ENCODE measurements around the gene AK2. TPM values are rescaled to one million over a fixed set of nuclear protein-coding genes. Genes with fewer than 3 reads are reported as not detected.

AK2 gene
- polyA plus RNA-seq, 2 of the 4 experiments (the other 2 are of a cell fraction), result 164 to 178 TPM

DNA sequence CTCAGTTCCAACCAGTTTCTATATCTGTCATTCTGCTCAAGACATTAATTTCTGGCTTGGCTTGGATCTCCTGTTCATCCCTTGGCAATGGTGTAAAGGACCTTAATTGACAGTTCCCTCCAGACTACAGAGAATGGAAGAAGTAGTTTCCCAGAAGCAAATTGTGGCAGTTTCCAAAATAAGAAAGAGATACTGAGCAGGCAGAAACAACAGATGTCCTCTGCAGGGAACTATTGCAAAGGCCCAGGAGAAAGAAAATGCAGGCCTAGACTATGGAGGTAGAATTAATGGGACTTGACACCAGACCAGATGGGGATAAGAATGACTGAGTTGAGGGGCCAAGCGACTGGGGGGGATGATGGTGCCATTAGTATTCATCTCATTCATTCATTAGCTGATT, 6.1 kb upstream of the AK2 start:
- ChIA-PET POLR2A (no interaction called here), CTCF (no interaction called here)
- 0% methylated on average over 1 of the region's 1 CpG for WGBS (ENCODE audit: missing lambda C conversion rate)
- TF ChIP-seq NFE2L2 (conservative IDR thresholded peaks at IDR 0.05; ENCODE audit: low read length) (no peak), EP300 (IDR thresholded peaks at IDR 0.05) (no peak), ZNF302 (CRISPR knock-in tag; IDR thresholded peaks at IDR 0.05) (no peak), FOSL2 (IDR thresholded peaks at IDR 0.05) (no peak), FOSL2 (CRISPR knock-in tag; IDR thresholded peaks at IDR 0.05) (no peak), EHMT2 (IDR thresholded peaks at IDR 0.05; ENCODE audit: low read depth) (no peak), ZSCAN20 (CRISPR knock-in tag; IDR thresholded peaks at IDR 0.05) (no peak), ZC3H11A (IDR thresholded peaks at IDR 0.05) (no peak), BHLHE40 (IDR thresholded peaks at IDR 0.05; ENCODE audit: low read depth, low read length) (no peak), POLR2AphosphoS2 (conservative IDR thresholded peaks at IDR 0.05; ENCODE audit: low read length) (no peak), SREBF2 (IDR thresholded peaks at IDR 0.05) (no peak), TP53 (CRISPR knock-in tag; IDR thresholded peaks at IDR 0.05) (no peak)
- TF ChIP-seq, protein P1, sequence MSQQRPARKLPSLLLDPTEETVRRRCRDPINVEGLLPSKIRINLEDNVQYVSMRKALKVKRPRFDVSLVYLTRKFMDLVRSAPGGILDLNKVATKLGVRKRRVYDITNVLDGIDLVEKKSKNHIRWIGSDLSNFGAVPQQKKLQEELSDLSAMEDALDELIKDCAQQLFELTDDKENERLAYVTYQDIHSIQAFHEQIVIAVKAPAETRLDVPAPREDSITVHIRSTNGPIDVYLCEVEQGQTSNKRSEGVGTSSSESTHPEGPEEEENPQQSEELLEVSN (IDR thresholded peaks at IDR 0.05; ENCODE audit: borderline replicate concordance, low read depth), result no peak
- TF ChIP-seq, protein P2, sequence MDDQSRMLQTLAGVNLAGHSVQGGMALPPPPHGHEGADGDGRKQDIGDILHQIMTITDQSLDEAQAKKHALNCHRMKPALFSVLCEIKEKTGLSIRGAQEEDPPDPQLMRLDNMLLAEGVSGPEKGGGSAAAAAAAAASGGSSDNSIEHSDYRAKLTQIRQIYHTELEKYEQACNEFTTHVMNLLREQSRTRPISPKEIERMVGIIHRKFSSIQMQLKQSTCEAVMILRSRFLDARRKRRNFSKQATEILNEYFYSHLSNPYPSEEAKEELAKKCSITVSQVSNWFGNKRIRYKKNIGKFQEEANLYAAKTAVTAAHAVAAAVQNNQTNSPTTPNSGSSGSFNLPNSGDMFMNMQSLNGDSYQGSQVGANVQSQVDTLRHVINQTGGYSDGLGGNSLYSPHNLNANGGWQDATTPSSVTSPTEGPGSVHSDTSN (IDR thresholded peaks at IDR 0.05), result no peak
- H3K4me1 ChIP-seq, result peaks cover 3% of the 10 kb centered on the region; the same call in 1 of the 3 replicates
- no peak overlapping the region for H3K27ac ChIP-seq
- FAIRE-seq (no peak), DNase-seq (ENCODE audit: low read depth in 1 of 2, low spot score in 1 of 2) (no peak), ATAC-seq (no peak)
- H3K4me3 ChIP-seq, result no peak overlapping the region
- H3K9me3 ChIP-seq, result no peaks in the 10 kb centered on the region
- H3K4me2 ChIP-seq, result no peak overlapping the region

DNA sequence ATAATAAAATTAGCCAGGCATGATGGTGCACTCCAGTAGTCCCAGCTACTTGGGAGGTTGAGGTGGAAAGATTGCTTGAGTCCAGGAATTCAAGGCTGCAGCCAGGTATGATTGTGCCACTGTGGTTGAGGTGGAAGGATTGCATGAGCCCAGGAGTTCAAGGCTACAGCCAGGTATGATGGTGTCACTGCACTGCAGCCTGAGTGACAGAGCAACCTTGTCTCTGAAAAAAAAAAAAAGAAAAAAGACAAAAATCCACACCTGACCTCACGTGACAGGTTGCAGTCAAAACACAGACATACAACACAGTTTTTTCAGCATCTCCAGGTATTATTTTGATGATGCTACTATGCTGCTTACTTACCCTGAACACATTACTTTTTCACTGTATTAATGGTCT, 4.3 kb upstream of the AK2 start:
- Histone ChIP-seq H3K4me2 (no peak overlapping the region), H3K4me1 (0 out of 3 replicates have a peak, but pooled peaks cover 3% of the 10 kb centered on the region), H3K27ac (no peak overlapping the region), H3K9me3 (no peaks in the 10 kb centered on the region), H3K4me3 (no peak overlapping the region)
- ATAC-seq, result no peak
- ChIA-PET CTCF (no interaction called here), POLR2A (no interaction called here)
- TF ChIP-seq POLR2A (IDR thresholded peaks at IDR 0.05; ENCODE audit: low read length) (no peak), HEYL (CRISPR knock-in tag; IDR thresholded peaks at IDR 0.05) (no peak), EHF (CRISPR knock-in tag; IDR thresholded peaks at IDR 0.05) (no peak)
- TF ChIP-seq, protein P3, sequence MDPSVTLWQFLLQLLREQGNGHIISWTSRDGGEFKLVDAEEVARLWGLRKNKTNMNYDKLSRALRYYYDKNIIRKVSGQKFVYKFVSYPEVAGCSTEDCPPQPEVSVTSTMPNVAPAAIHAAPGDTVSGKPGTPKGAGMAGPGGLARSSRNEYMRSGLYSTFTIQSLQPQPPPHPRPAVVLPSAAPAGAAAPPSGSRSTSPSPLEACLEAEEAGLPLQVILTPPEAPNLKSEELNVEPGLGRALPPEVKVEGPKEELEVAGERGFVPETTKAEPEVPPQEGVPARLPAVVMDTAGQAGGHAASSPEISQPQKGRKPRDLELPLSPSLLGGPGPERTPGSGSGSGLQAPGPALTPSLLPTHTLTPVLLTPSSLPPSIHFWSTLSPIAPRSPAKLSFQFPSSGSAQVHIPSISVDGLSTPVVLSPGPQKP (IDR thresholded peaks at IDR 0.05; ENCODE audit: low read depth, low read length), result no peak
- no peak for DNase-seq (ENCODE audit: low read depth in 1 of 2, low spot score in 1 of 2)
- FAIRE-seq, result no peak
- WGBS (ENCODE audit: missing lambda C conversion rate), result 80% methylated on average over 1 of the region's 1 CpG

DNA sequence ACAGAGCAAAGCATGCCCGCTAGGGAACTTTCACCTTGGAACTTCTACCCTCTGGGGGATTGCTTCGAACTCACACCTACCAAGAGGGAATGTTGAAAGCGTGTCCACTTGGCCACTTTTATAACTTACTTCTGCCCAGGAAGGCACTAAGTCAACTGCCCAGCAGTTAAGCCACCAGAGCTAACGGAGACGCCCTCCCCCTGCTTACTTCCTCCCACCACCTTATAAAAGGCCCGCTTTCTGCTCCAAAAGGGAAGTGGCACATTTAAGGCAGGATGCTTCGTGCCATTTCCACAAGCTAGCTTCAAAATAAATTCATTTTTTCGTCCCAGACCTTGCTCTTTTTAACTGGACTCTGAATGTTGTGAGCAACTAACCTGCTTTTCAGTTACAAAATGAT, 3.2 kb upstream of the AK2 start:
- ATAC-seq, result no peak

DNA sequence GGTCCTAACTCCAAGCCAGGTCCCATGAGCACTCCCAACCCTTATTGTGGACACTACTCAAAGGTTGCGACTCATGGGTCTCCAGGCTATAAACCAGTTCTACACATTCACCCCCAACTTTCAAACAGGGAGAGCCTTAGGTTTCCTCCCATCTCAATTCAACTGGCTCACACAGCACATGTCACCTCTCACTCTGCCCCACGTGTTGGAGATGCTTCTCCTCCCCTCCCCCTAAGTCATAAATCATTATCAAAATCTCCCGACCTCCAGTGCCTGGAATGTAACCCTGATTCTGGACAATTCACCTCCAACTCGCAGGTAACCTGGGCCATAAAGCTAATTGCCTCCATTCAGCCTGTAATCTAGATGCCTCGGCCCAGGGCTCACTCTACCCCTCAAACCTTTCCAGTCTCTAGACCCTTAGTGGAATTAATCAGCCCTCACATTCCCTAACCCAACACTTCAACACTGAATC, 595 bp downstream of the AK2 start:
- Histone ChIP-seq H3K4me2 (peak overlapping the region; percentile 97), H3K4me1 (peaks cover 24% of the 10 kb centered on the region), H3K9me3 (no peaks in the 10 kb centered on the region), H3K4me3 (peak overlapping the region; percentile 72), H3K27ac (peak overlapping the region; percentile 84 to 90)
- FAIRE-seq (no peak), ATAC-seq (peak; percentile 45 to 51; a peak in 5 of 6 replicates), DNase-seq (ENCODE audit: low read depth in 1 of 2, low spot score in 1 of 2) (peak; percentile 28 to 45)
- ChIA-PET POLR2A (no interaction called here), CTCF (interaction anchor here (0.8 kb wide), 1 partner anchor 15 kb away, joined by 7 read pairs; no protein-coding TSS in a partner anchor)
- 3% methylated on average over 5 of the region's 5 CpGs for WGBS (ENCODE audit: missing lambda C conversion rate)
- peak; percentile 66; the same call in 1 of the 2 replicates for TF ChIP-seq MYC (IDR thresholded peaks at IDR 0.05; ENCODE audit: borderline replicate concordance, low read length)
- TF ChIP-seq, protein P4, sequence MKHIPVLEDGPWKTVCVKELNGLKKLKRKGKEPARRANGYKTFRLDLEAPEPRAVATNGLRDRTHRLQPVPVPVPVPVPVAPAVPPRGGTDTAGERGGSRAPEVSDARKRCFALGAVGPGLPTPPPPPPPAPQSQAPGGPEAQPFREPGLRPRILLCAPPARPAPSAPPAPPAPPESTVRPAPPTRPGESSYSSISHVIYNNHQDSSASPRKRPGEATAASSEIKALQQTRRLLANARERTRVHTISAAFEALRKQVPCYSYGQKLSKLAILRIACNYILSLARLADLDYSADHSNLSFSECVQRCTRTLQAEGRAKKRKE (CRISPR knock-in tag; IDR thresholded peaks at IDR 0.05; ENCODE audit: low read depth), result no peak
- no peak for TF ChIP-seq RNF2 (IDR thresholded peaks at IDR 0.05; ENCODE audit: borderline replicate concordance, low read depth)
- TF ChIP-seq, protein P5, sequence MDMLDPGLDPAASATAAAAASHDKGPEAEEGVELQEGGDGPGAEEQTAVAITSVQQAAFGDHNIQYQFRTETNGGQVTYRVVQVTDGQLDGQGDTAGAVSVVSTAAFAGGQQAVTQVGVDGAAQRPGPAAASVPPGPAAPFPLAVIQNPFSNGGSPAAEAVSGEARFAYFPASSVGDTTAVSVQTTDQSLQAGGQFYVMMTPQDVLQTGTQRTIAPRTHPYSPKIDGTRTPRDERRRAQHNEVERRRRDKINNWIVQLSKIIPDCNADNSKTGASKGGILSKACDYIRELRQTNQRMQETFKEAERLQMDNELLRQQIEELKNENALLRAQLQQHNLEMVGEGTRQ (IDR thresholded peaks at IDR 0.05), result peak; percentile 48
- TF ChIP-seq, protein P6, sequence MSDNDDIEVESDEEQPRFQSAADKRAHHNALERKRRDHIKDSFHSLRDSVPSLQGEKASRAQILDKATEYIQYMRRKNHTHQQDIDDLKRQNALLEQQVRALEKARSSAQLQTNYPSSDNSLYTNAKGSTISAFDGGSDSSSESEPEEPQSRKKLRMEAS (IDR thresholded peaks at IDR 0.05), result peak; percentile 68

More for the DNA sequence above, 3.2 kb upstream of the AK2 start:
- no peak for DNase-seq (ENCODE audit: low read depth in 1 of 2, low spot score in 1 of 2)
- 68% methylated on average over 8 of the region's 8 CpGs for WGBS (ENCODE audit: missing lambda C conversion rate)
- H3K9me3 ChIP-seq, result no peaks in the 10 kb centered on the region
- FAIRE-seq, result no peak
- ChIA-PET CTCF (interaction anchor here (1.7 kb wide), 1 partner anchor 40 kb away, joined by 3 read pairs; no protein-coding TSS in a partner anchor), POLR2A (no interaction called here)
- H3K4me3 ChIP-seq, result no peak overlapping the region
- TF ChIP-seq ZNF302 (CRISPR knock-in tag; IDR thresholded peaks at IDR 0.05), result no peak
- peaks cover 9% of the 10 kb centered on the region for H3K4me1 ChIP-seq
- H3K27ac ChIP-seq, result no peak overlapping the region
- H3K4me2 ChIP-seq, result no peak overlapping the region

Measured in A549 (cell line).